CD4-positive, alpha-beta T cell (primary cell): Measurements from ENCODE around the gene RETSAT. TPM values are rescaled to one million over a fixed set of nuclear protein-coding genes. Genes with fewer than 3 reads are reported as not detected.
A peak's percentile ranks its signal among the peaks of the same experiment; 100 is the strongest.

Source experiments
- ATAC-seq: fragments of 200-7000 bp; cut with Tn5 transposase; one replicate; pipeline ENCODE4 v1.10.0; 2022; ENCODE audit warnings: mild to moderate bottlenecking; ENCODE audit not compliant: poor library complexity
- CTCF ChIA-PET: fragments of 350-600 bp; sonication (Branson Sonifier 250); formaldehyde crosslinking; loops from one replicate; lab custom pipeline; 2021; ENCODE audit warnings: antibody characterized with exemption, inconsistent platforms; lab: Charles Lee
- POLR2A ChIA-PET: fragments of 350-600 bp; sonication (Branson Sonifier 250); formaldehyde crosslinking; loops from one replicate; lab custom pipeline; 2021; ENCODE audit warnings: antibody characterized with exemption, inconsistent platforms; lab: Charles Lee
- DNase-seq, 14 experiments: peaks; one replicate each; pipeline ENCODE4 v3.0.0-alpha.2; 2013 to 2020; ENCODE audit warnings: mixed read lengths in 2 of 14
- H3K27ac ChIP-seq, 2 donors: one replicate each; pipeline versions ENCODE4 v1.5.1 to v1.7.0; 2013; ENCODE audit warnings: low read length in 2 of 2, low read depth in 1 of 2, mild to moderate bottlenecking in 1 of 2
- H3K27me3 ChIP-seq, 2 experiments: 1 replicate in 1 of 2; 2 replicates in 1 of 2; pipeline versions ENCODE4 v1.6.1 to v1.7.0; 2013; ENCODE audit warnings: low read length in 2 of 2, control low read depth in 1 of 2, mild to moderate bottlenecking in 1 of 2, moderate library complexity in 1 of 2; ENCODE audit not compliant: insufficient read depth in 2 of 2, control insufficient read depth in 1 of 2
- H3K36me3 ChIP-seq: one replicate; pipeline ENCODE4 v1.6.1; 2013; ENCODE audit warnings: low read length, control low read depth; ENCODE audit not compliant: insufficient read depth
- H3K4me1 ChIP-seq: one replicate; pipeline ENCODE4 v1.6.1; 2013; ENCODE audit warnings: low read length, control low read depth; ENCODE audit not compliant: insufficient read depth
- H3K4me3 ChIP-seq: one replicate; pipeline ENCODE4 v1.5.1; 2013; ENCODE audit warnings: mild to moderate bottlenecking, low read length, moderate library complexity
- H3K9me3 ChIP-seq, 2 experiments: 1 replicate in 1 of 2; 2 replicates in 1 of 2; pipeline versions ENCODE4 v1.6.1 to v1.7.0; 2013; ENCODE audit warnings: low read length in 2 of 2, mild to moderate bottlenecking in 2 of 2, control low read depth in 1 of 2, moderate library complexity in 1 of 2; ENCODE audit not compliant: control insufficient read depth in 1 of 2, insufficient read depth in 1 of 2
- H3K27ac Mint-ChIP-seq: one replicate; pipeline ENCODE4 v1.8.0; 2020; ENCODE audit warnings: mixed read lengths
- H3K27me3 Mint-ChIP-seq: one replicate; pipeline ENCODE4 v1.8.0; 2021; ENCODE audit warnings: mixed read lengths
- H3K36me3 Mint-ChIP-seq: one replicate; pipeline ENCODE4 v1.8.0; 2021; ENCODE audit warnings: low read depth, mixed read lengths
- H3K4me1 Mint-ChIP-seq: one replicate; pipeline ENCODE4 v1.8.0; 2021; ENCODE audit warnings: low read depth, mixed read lengths
- H3K4me3 Mint-ChIP-seq: one replicate; pipeline ENCODE4 v1.8.0; 2020; ENCODE audit warnings: mild to moderate bottlenecking, mixed read lengths
- H3K9me3 Mint-ChIP-seq: one replicate; pipeline ENCODE4 v1.8.0; 2020; ENCODE audit warnings: mixed read lengths
- intact Hi-C, 2 experiments: fragments of 100-400 bp; cut with DNase I in 1 of 2; cut with micrococcal nuclease in 1 of 2; formaldehyde crosslinking; loops; one replicate each; pipeline versions ENCODE4 v1.15.1 to v1.9.0; 2023 to 2025; cut with DNase I, micrococcal nuclease
- total RNA-seq, 174 experiments: library from RNA in 2 of 174; stranded (reverse) in 2 of 174; gene quantifications; one replicate each; pipeline ENCODE4 v1.2.3 and lab custom pipeline; 2021 to 2026
- TF ChIP-seq, protein P1 (sequence below): fragments of 200-600 bp; IDR thresholded peaks from one replicate; pipeline ENCODE4 v1.8.0; 2022; ENCODE audit warnings: antibody characterized with exemption, mild to moderate bottlenecking

Gene RETSAT
- total RNA-seq, 2 experiments from 2014 or later = 19.2 to 22.2 TPM

DNA sequence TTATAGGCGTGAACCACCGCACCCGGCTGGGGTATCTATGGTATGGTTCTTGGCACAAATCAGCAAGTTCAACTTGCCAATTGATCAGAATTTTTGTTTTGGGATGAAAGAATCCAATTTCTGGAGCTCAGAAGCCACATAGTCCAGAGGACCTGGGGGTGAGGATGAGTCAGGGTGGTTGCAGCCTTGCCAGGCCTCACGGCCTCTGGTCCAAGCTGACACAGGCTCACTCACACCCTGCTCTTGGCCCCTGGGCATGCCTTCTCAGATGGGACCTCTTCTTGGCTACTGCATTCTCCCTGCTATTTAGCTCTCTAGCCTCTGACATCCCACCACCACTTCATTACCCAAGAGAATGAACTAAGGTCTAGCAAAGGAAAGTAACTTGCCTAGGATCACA, 39.5 kb upstream of the RETSAT start:
- Histone ChIP-seq H3K4me3 (no peak overlapping the region), H3K27me3 (no peaks in the 10 kb centered on the region), H3K27ac (no peak overlapping the region), H3K36me3 (peaks cover 52% of the 10 kb centered on the region), H3K4me1 (peaks cover 15% of the 10 kb centered on the region), H3K9me3 (no peaks in the 10 kb centered on the region)
- DNase-seq (no peak), ATAC-seq (no peak)
- ChIA-PET CTCF (no interaction called here), POLR2A (interaction anchor here (0.7 to 1.4 kb wide), 3 partner anchors 15 to 158 kb away, joined by 3 to 4 read pairs (median 3); partner anchors contain the start of gene RETSAT)
- Mint-ChIP-seq H3K27me3 (no peaks in the 10 kb centered on the region), H3K4me3 (no peak overlapping the region), H3K4me1 (peaks cover 14% of the 10 kb centered on the region), H3K9me3 (no peaks in the 10 kb centered on the region), H3K27ac (no peak overlapping the region), H3K36me3 (peaks cover 38% of the 10 kb centered on the region)
- intact Hi-C loops = loop anchor here in 1 of 2 experiments (10.0 kb wide), 1 partner anchor 311 kb away; no protein-coding TSS in a partner anchor
- TF ChIP-seq, protein P1, sequence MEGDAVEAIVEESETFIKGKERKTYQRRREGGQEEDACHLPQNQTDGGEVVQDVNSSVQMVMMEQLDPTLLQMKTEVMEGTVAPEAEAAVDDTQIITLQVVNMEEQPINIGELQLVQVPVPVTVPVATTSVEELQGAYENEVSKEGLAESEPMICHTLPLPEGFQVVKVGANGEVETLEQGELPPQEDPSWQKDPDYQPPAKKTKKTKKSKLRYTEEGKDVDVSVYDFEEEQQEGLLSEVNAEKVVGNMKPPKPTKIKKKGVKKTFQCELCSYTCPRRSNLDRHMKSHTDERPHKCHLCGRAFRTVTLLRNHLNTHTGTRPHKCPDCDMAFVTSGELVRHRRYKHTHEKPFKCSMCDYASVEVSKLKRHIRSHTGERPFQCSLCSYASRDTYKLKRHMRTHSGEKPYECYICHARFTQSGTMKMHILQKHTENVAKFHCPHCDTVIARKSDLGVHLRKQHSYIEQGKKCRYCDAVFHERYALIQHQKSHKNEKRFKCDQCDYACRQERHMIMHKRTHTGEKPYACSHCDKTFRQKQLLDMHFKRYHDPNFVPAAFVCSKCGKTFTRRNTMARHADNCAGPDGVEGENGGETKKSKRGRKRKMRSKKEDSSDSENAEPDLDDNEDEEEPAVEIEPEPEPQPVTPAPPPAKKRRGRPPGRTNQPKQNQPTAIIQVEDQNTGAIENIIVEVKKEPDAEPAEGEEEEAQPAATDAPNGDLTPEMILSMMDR = no peak

DNA sequence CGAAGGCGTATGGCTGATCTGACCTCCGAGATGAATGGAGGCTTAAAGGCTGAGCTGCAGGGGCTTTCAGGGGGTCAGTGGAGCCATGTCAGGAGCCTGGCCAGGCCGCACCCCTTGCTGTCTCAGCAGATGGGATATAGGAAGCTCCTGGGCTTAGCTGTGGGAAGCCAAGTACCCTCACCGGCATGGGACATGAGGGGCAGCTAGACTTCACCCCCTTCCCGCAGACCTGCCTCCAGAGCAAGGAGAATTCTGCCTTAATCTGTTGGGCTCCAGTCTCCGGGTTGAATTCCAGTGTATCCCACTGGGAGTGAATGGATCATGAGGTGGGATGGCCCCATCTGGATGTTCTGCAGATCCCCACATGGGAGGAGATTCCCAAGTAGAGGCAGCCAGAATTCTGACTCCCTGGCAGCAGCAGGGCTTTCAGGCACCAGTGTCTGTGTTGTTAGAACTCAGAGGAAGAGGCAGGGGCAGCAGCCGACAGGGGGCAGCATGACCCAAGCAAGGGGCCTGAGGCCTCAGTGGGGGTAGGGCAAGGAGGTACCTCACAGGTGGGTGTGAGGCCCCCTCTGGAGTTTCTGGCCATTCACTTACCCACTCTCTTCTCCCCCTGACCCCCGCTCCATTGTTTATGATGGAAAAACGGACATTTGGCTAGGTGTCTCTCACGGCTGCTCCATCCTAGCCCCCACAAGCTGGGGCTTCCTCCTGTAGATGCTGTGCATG, 36.8 kb upstream of the RETSAT start:
- peaks cover 51% of the 10 kb centered on the region for H3K36me3 Mint-ChIP-seq
- intact Hi-C loops = loop anchor here (1.0 to 10.0 kb wide), 4 partner anchors 29 to 316 kb away; no protein-coding TSS in a partner anchor
- POLR2A ChIA-PET = interaction anchor here (1.5 to 2.2 kb wide), 5 partner anchors 18 to 161 kb away, joined by 4 to 8 read pairs (median 7); partner anchors contain the start of genes ELMOD3, RETSAT and SH2D6

DNA sequence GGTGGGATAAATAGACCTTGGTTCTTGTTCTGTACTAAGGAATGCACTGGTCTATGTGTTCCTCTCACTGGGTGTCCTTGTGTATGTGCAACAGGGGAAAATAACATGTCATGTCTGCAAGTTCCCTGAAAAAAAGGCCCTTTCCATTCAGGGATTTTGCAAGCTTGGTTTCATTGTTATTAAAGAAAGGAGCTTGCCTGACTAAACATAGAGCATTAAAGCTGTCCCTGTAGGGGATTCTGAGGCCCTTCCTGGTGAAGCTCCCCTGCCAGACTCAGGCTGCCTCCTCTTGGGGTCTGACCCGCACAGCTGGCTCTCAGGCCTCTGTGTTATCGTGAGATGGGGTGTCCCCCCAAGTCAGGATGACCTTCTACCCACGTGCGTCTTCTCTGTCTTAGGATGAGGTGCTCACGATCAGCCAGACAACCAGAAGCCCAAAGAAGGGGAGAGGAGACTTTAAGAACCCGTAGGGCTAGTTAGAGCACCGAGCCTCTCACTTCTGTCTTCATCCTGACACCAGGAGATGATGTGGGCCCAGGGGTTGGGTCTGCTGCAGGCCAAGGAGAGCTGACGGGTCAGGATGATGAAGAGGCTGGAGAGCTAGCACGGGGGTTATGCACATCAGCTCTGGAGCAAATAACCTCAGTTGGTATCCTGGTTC, 34.7 kb upstream of the RETSAT start:
- Histone ChIP-seq H3K4me3 (no peak overlapping the region), H3K36me3 (peaks cover 52% of the 10 kb centered on the region), H3K4me1 (peaks cover 15% of the 10 kb centered on the region), H3K27me3 (no peaks in the 10 kb centered on the region), H3K9me3 (no peaks in the 10 kb centered on the region), H3K27ac (no peak overlapping the region)
- TF ChIP-seq, protein P1 = no peak
- Mint-ChIP-seq H3K36me3 (peaks cover 67% of the 10 kb centered on the region), H3K4me1 (peaks cover 14% of the 10 kb centered on the region), H3K9me3 (no peaks in the 10 kb centered on the region), H3K4me3 (no peak overlapping the region), H3K27me3 (no peaks in the 10 kb centered on the region), H3K27ac (no peak overlapping the region)
- ChIA-PET CTCF (interaction anchor here (0.6 to 3.5 kb wide), 2 partner anchors 19 to 163 kb away, joined by 4 to 23 read pairs; no protein-coding TSS in a partner anchor), POLR2A (interaction anchor here (0.7 to 1.0 kb wide), 2 partner anchors 14 to 161 kb away, joined by 3 read pairs; no protein-coding TSS in a partner anchor)
- DNase-seq (no peak), ATAC-seq (no peak)
- intact Hi-C loops = no loop called here

More for the DNA sequence above, 36.8 kb upstream of the RETSAT start:
- Mint-ChIP-seq H3K4me1 (peaks cover 14% of the 10 kb centered on the region), H3K27me3 (no peaks in the 10 kb centered on the region), H3K27ac (peak overlapping the region; percentile 44), H3K4me3 (no peak overlapping the region), H3K9me3 (no peaks in the 10 kb centered on the region)
- no peaks in the 10 kb centered on the region for H3K27me3 ChIP-seq
- CTCF ChIA-PET = interaction anchor here (1.0 to 3.5 kb wide), 2 partner anchors 11 to 161 kb away, joined by 3 to 23 read pairs; no protein-coding TSS in a partner anchor
- no peaks in the 10 kb centered on the region for H3K9me3 ChIP-seq
- H3K4me3 ChIP-seq = no peak overlapping the region
- H3K27ac ChIP-seq = no peak overlapping the region
- H3K36me3 ChIP-seq = peaks cover 58% of the 10 kb centered on the region
- TF ChIP-seq, protein P1 = peak; percentile 77
- peaks cover 15% of the 10 kb centered on the region for H3K4me1 ChIP-seq
- ATAC-seq = peak; percentile 69
- DNase-seq = peak; percentile 66 to 85 (median 72)
